Natural killer cell treated with Interleukin-12 subunit alpha and Interleukin-12 subunit beta and Interleukin-15 and Interleukin-18, amount 100 ng/mL, for 72 hours (primary cell): ENCODE measurements around the gene DPYD. TPM values are rescaled to one million over a fixed set of nuclear protein-coding genes. Genes with fewer than 3 reads are reported as not detected.
"Not testable (repeated sequence)": the region's sequence is repeated elsewhere in the genome, so short reads cannot be mapped to it uniquely, and the experiment has no call there.

Source experiments
- ATAC-seq, 2 donors: fragments of 150-1000 bp; cut with Tn5 transposase in 1 of 2; sonication (Bioruptor Pico), chemical (Tn5 transposase) in 1 of 2; 2 replicates each; pipeline ENCODE4 v1.10.0; 2021
- DNase-seq: peaks from one replicate; pipeline ENCODE4 v3.0.0; 2022; ENCODE audit warnings: low spot score
- H3K27ac Mint-ChIP-seq, 2 donors: 1 replicate in 1 of 2; 2 replicates in 1 of 2; pipeline ENCODE4 v1.8.0; 2022; ENCODE audit warnings: mixed read lengths in 2 of 2, mild to moderate bottlenecking in 1 of 2, moderate library complexity in 1 of 2
- H3K27me3 Mint-ChIP-seq, 2 donors: 1 replicate in 1 of 2; 2 replicates in 1 of 2; pipeline ENCODE4 v1.8.0; 2022; ENCODE audit warnings: mixed read lengths in 2 of 2
- H3K36me3 Mint-ChIP-seq: one replicate; pipeline ENCODE4 v1.8.0; 2022; ENCODE audit warnings: mixed read lengths
- H3K4me1 Mint-ChIP-seq, 2 donors: 1 replicate in 1 of 2; 2 replicates in 1 of 2; pipeline ENCODE4 v1.8.0; 2022; ENCODE audit warnings: low read depth in 2 of 2, mixed read lengths in 2 of 2, mild to moderate bottlenecking in 1 of 2
- H3K4me3 Mint-ChIP-seq: one replicate; pipeline ENCODE4 v1.8.0; 2022; ENCODE audit warnings: mixed read lengths
- H3K9me3 Mint-ChIP-seq: 2 replicates; pipeline ENCODE4 v1.8.0; 2022; ENCODE audit warnings: mixed read lengths
- total RNA-seq, 2 donors: library from RNA; stranded (reverse); gene quantifications; one replicate each; pipeline ENCODE4 v1.2.3, GENCODE V29; 2022

DPYD gene
- total RNA-seq, 2 donors from 2014 or later, result 33.9 to 34.8 TPM

DNA sequence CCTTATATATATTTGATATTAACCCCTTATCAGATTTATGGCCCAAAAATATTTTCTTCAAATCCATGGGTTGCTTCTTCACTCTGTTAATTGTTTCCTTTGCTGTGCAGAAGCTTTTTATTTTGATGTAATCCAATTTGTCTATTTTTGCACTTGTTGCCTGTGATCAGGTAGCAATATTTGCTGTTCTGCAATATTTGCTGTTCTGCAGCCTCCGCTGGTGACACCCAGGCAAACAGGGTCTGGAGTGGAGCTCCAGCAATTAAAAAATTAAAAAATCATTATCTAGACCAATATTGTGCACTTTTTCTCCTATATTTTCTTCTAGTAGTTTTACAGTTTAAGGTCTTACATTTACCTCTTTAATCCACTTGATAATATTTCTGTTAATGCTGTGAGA is 564.5 kb downstream of the DPYD start:
- Mint-ChIP-seq H3K4me3 (no peak overlapping the region), H3K27me3 (no peaks in the 10 kb centered on the region), H3K4me1 (peaks cover 0 to 8% of the 10 kb centered on the region in 2 donors), H3K36me3 (peaks cover 15% of the 10 kb centered on the region), H3K27ac (no peak overlapping the region), H3K9me3 (peaks cover 3% of the 10 kb centered on the region)
- ATAC-seq (no peak), DNase-seq (no peak)

DNA sequence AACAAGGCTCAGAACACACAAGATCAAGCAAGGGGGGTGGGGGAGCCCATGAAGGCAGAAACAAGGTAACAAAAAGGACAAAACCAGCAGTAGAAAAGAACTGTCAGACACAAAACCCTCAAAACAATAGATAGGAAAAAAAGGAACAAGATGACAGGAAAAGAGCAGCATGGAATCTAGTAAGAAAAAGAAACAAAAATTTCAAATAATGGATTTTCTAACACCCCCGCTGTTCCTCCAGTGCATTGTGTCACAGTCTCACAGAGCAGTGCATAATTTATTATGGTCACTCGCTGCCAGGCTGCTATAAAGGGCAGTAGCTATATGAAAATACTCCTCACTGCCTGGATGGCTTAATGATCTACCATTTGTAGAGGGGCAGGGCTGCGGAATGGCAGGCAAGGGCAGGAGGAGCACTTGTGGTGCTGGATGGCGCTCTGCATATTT is 567.9 kb downstream of the DPYD start:
- Mint-ChIP-seq H3K9me3 (no peaks in the 10 kb centered on the region), H3K4me3 (no peak overlapping the region), H3K4me1 (peaks cover 0 to 5% of the 10 kb centered on the region in 2 donors), H3K36me3 (no peaks in the 10 kb centered on the region), H3K27ac (no peak overlapping the region), H3K27me3 (no peaks in the 10 kb centered on the region)
- ATAC-seq (no peak), DNase-seq (no peak)

DNA sequence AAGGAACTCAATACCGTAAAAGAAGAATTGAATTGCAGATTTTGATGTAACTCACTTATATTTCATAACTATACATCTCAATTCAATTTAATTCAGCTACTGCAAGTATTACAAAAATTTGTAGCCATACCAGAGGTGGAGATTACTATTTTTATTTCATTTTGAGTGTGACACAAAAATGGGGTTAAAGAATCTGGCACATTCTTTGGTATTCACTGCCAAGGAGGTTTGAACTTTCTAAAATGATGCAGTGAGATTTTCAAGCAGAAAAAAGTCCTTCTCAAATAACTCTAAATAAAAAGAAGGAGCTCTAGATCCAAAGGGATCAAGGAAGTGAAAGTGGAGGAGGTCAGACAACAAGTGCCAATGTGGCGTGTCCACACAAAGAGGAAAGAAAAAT is 569.0 kb downstream of the DPYD start:
- DNase-seq (no peak), ATAC-seq (no peak)
- H3K4me1 Mint-ChIP-seq, result peaks cover 0 to 5% of the 10 kb centered on the region in 2 donors
- no peaks in the 10 kb centered on the region for H3K9me3 Mint-ChIP-seq
- H3K36me3 Mint-ChIP-seq, result no peaks in the 10 kb centered on the region
- H3K27ac Mint-ChIP-seq, result no peak overlapping the region
- H3K27me3 Mint-ChIP-seq, result no peaks in the 10 kb centered on the region
- H3K4me3 Mint-ChIP-seq, result no peak overlapping the region

DNA sequence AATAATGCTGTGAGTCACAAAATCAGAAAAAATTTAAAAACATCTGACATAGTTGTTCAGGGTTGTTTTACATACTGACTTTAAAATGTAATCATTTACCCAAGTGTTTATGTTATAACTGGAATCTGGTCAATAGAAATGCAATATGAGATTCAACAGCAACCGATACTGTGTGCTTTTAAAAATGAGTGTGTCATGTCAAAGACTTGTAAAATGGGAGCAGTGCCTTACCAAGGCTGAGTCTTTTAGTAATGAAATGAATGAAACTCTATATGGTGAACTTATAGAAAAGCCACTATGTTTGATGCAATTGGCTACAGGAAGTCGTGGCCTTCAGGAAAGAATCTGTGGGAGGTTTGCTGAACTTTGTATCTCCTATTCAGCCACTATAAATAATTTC is 570.2 kb downstream of the DPYD start:
- no peak for ATAC-seq
- Mint-ChIP-seq H3K9me3 (no peaks in the 10 kb centered on the region), H3K27me3 (no peaks in the 10 kb centered on the region), H3K4me1 (peaks cover 0 to 5% of the 10 kb centered on the region in 2 donors), H3K4me3 (no peak overlapping the region), H3K36me3 (no peaks in the 10 kb centered on the region), H3K27ac (no peak overlapping the region)
- no peak for DNase-seq

DNA sequence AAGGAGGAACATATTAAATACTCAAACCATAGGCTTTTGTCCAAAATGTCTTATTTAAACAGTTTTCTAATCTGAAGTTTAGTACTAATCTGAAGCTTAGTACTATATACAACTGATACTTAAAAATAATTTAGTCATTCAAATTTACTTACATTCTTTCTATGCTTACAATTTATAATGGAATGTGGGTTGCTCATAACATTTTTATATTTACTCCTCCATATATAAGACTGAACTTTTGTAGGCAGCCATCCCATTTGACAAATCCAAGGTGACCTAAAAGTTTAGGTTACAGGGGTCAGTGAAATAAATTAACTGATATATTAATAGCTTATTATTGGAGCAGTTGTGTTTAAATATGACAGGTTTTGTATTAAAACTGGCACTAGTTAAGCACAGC is 570.6 kb downstream of the DPYD start:
- no peak for ATAC-seq
- H3K36me3 Mint-ChIP-seq, result no peaks in the 10 kb centered on the region
- H3K27me3 Mint-ChIP-seq, result no peaks in the 10 kb centered on the region
- no peak for DNase-seq
- no peak overlapping the region for H3K27ac Mint-ChIP-seq
- H3K4me3 Mint-ChIP-seq, result no peak overlapping the region
- H3K9me3 Mint-ChIP-seq, result no peaks in the 10 kb centered on the region
- peaks cover 0 to 3% of the 10 kb centered on the region in 2 donors for H3K4me1 Mint-ChIP-seq

DNA sequence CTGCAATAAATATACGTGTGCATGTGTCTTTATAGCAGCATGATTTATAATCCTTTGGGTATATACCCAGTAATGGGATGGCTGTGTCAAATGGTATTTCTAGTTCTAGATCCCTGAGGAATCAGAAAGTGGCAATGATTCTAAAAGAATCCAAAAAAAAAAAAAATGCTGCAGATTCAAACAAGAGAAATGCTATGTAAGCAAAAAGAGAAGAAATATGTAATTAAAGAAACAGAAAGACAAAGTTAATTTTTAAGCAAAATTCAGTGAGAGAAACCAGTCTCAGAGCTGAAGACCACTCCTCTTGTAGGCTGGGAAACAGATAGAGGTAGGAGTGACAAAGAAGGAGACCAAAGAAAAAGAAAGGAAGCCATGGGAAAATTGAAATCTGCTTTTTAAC is 571.0 kb downstream of the DPYD start:
- ATAC-seq, H3K36me3 Mint-ChIP-seq, DNase-seq, H3K4me3 Mint-ChIP-seq, H3K9me3 Mint-ChIP-seq, H3K27ac Mint-ChIP-seq, H3K4me1 Mint-ChIP-seq, H3K27me3 Mint-ChIP-seq: not testable (repeated sequence)

DNA sequence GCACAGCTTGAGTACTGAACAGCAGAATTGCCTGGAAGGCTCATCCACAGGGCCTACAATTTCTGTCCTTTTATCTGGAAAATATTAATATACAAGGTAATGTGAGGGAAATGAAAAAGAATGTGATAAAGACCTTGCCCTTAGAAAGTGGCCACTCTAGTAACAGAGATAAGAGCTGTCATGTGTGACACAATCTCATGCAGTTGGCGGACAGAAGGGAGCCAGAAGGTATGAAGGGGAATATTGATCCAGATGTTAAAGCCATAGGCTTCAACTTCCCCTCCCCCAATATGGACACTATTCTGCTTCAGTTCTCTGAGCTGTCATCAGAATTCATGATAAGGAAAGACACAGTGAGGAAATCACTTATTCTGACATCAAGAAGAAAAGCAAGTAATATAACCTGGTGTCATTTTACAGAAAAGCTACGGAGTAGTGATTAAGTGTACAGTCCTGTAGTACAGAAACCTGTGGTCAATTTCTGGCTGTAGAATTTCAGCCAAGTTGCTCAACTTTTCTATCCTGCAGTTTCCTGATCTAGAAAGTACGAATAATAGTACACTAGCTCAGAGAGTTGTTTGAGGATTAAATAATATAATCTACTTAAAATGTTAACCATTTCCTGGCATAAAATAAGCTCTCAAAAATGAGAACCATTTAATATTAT is 572.1 kb downstream of the DPYD start:
- no peak for DNase-seq
- ATAC-seq, result no peak
- Mint-ChIP-seq H3K4me3 (no peak overlapping the region), H3K27me3 (no peaks in the 10 kb centered on the region), H3K9me3 (no peaks in the 10 kb centered on the region), H3K36me3 (no peaks in the 10 kb centered on the region), H3K4me1 (peaks cover 0 to 3% of the 10 kb centered on the region in 2 donors), H3K27ac (no peak overlapping the region)

DNA sequence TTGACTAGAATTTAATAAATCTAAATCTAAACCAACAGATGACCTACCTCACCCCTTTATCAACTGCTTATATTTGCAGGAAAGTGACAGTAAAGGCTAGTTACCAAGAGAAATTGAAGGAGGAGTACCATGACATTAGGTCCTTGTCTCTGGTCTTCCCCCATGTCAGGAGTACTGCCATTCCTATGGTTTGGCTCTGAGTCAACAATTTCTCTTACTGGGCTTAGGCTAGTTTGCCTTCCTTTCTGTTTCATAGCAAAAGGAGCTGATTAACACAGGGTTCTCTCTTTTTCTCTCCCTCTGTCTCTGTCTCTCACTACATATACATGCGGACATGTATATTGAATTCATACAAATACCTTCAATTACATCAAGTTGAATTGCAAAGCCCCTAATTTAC is 579.9 kb downstream of the DPYD start:
- Mint-ChIP-seq H3K27me3 (no peaks in the 10 kb centered on the region), H3K27ac (no peak overlapping the region), H3K4me1 (no peaks in the 10 kb centered on the region), H3K9me3 (no peaks in the 10 kb centered on the region), H3K36me3 (no peaks in the 10 kb centered on the region), H3K4me3 (no peak overlapping the region)
- ATAC-seq (no peak), DNase-seq (no peak)

DNA sequence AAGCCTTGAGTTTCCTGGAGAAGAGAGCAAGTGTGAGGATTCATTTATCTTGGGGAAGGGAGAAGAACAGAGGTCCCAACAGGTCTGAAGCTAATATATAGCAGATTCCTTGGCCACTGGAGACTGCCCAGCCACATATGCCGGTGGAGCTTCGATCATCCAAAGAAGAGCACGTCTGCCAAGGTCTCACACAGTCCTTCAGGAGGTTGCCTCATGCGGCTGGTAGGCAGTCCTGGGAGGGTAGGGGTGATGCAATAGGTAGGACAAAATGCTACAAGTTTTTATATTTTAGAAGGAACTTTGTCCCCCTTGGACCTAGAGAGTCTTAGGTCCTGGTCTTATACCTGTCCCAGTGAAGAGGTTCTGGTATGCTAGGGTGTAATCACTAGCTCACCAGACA is 582.5 kb downstream of the DPYD start:
- no peaks in the 10 kb centered on the region for H3K4me1 Mint-ChIP-seq
- no peak overlapping the region for H3K27ac Mint-ChIP-seq
- no peak for DNase-seq
- H3K4me3 Mint-ChIP-seq, result no peak overlapping the region
- no peaks in the 10 kb centered on the region for H3K36me3 Mint-ChIP-seq
- H3K9me3 Mint-ChIP-seq, result no peaks in the 10 kb centered on the region
- no peak for ATAC-seq
- H3K27me3 Mint-ChIP-seq, result no peaks in the 10 kb centered on the region

DNA sequence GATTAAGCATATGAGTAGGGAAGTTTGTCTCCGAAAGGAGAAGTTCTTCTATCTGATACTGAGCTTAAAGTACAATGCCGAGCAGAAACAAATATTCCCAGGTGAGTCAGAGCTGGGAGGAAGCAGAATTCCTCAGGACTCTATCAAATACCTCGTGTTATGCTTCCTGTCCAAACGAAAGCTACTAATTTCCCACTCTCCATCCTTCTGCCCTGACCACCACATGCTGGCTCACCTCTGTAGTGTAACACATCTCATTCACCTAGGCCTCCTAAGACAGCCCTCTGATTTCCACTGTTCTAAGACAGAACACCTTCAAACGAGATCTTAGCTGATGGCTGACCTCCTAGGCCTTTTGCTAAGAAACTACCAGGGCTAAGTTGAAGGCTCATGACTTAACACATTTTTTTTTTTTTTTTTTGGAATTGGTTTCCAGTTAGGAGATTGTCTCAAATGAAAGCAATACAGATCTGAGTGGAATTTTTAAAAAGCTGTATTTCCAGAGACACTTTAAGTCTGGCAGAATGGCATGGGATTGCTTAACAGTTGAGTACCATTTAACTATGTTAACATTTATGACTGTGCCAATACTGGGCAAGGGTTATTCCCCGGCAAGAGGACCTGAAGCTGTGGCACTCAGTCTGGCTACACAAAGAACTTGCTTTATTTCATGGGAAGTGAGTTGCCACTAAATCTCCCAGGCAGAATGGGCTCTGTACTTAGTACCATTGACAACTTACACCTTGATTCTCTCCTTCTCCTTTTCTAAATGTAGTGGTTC is 583.4 kb downstream of the DPYD start:
- H3K27ac Mint-ChIP-seq, result no peak overlapping the region
- H3K9me3 Mint-ChIP-seq, result no peaks in the 10 kb centered on the region
- no peak for ATAC-seq
- no peaks in the 10 kb centered on the region for H3K36me3 Mint-ChIP-seq
- no peak overlapping the region for H3K4me3 Mint-ChIP-seq
- H3K27me3 Mint-ChIP-seq, result no peaks in the 10 kb centered on the region
- no peaks in the 10 kb centered on the region for H3K4me1 Mint-ChIP-seq
- no peak for DNase-seq

DNA sequence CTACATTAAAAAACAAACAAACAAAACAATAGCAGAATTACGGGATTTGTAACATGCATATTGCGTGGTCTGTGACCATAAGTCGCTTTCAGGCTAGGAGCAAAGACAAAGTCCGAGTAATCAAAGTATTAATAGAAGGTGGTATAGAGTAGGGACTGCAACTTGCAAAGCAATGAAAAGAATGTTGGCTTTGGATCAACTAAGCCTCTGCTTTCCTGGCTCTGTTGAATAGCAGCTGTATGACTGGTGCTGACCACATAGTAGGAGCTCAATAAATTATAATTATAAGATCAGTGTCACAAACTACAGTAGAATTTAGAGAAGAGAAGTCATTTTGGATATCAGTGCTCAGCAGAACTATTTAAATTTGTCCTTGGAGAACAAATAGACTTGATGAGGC is 586.4 kb downstream of the DPYD start:
- Mint-ChIP-seq H3K27me3 (no peaks in the 10 kb centered on the region), H3K9me3 (no peaks in the 10 kb centered on the region), H3K36me3 (no peaks in the 10 kb centered on the region), H3K27ac (no peak overlapping the region), H3K4me3 (no peak overlapping the region), H3K4me1 (no peaks in the 10 kb centered on the region)
- no peak for ATAC-seq
- DNase-seq, result no peak

DNA sequence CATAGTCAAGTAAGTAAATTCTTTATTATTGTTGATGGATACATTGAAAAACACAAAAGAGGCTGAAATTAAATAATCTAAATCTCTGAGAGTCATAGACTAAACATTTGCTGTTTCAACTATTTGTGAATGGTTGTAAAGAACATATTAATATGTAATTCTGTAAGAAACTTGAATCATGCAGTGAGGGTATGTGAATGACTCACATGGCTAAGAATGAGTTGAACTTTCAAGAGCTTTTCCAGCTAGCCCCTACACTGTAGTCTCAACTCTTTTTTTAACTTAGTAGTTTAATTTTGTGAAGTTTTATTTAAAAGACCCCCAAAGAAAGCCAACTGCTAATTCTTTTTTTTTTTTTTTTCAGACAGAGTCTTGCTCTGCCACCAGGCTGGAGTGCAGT is 588.1 kb downstream of the DPYD start:
- no peak overlapping the region for H3K4me3 Mint-ChIP-seq
- no peak for ATAC-seq

DNA sequence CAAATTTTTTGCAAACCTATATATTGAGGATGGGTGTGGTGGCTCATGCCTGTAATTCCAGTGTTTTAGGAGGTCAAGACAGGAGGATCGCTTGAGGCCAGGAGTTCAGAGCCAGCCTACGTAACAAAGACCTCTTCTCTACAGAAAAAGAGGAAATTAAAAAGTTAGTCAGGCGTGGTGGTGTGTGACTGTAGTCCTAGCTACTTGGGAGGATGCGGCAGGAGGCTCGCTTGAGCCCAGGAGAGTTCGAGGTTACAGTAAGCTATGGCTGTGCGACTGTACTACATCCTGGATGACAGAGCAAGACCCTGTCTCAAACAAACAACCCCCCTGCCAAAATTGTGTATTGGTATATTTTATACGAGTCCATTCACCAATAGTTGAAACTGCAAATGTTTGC is 589.7 kb downstream of the DPYD start:
- Mint-ChIP-seq H3K4me1 (no peaks in the 10 kb centered on the region), H3K36me3 (no peaks in the 10 kb centered on the region)

More for the DNA sequence above, 588.1 kb downstream of the DPYD start:
- Mint-ChIP-seq H3K4me1 (no peaks in the 10 kb centered on the region), H3K27ac (no peak overlapping the region), H3K9me3 (no peaks in the 10 kb centered on the region), H3K27me3 (no peaks in the 10 kb centered on the region), H3K36me3 (no peaks in the 10 kb centered on the region)
- no peak for DNase-seq

DNA sequence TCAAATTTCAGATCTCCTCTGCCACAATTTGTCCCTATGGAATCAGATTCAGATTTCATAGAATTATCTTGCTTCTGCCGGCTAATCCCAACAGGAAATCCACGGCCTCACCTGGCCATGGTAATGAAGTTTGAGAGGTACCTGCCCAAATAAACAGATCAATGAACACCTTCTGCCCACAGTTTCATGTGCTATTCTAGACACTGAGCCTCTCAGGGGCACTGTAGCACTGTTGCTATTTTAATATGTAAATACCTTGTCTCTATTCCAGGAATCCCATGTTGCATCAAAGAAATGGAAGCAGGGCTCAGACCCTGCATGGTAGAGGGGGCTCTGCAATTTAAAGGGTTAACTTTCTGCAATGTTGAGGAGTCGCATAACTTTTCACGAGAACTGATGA is 606.1 kb downstream of the DPYD start:
- Mint-ChIP-seq H3K9me3 (no peaks in the 10 kb centered on the region), H3K36me3 (no peaks in the 10 kb centered on the region), H3K4me1 (no peaks in the 10 kb centered on the region), H3K27ac (no peak overlapping the region), H3K4me3 (no peak overlapping the region), H3K27me3 (no peaks in the 10 kb centered on the region)
- ATAC-seq (no peak), DNase-seq (no peak)

More for the DNA sequence above, 589.7 kb downstream of the DPYD start:
- Mint-ChIP-seq H3K4me3 (no peak overlapping the region), H3K27ac (no peak overlapping the region), H3K27me3 (no peaks in the 10 kb centered on the region), H3K9me3 (no peaks in the 10 kb centered on the region)
- ATAC-seq, result no peak
- DNase-seq, result no peak
